HCT116 (cell line): ENCODE results near the gene RILPL2. TPM values are rescaled to one million over a fixed set of nuclear protein-coding genes. Genes with fewer than 3 reads are reported as not detected.
"Not testable (repeated sequence)": the region's sequence is repeated elsewhere in the genome, so short reads cannot be mapped to it uniquely, and the experiment has no call there.

ENCODE experiments used
- ATAC-seq: fragments of 200-7000 bp; cut with Tn5 transposase; 2 replicates; pipeline ENCODE4 v1.9.1; 2020; ENCODE audit warnings: mild to moderate bottlenecking, moderate library complexity
- BruUV-seq: library from RNA; stranded (reverse); fragments of 400-500 nt; replicated peaks from 2 replicates; lab custom pipeline; 2021; lab: Mats Ljungman, UMichigan
- CTCF ChIA-PET: fragments of 300-600 bp; sonication (Branson Sonifier 250); formaldehyde crosslinking; loops from one replicate; lab custom pipeline; 2021; ENCODE audit warnings: antibody characterized with exemption; lab: Charles Lee
- POLR2A ChIA-PET: fragments of 300-600, 350-600 bp; sonication (Branson Sonifier 250); formaldehyde crosslinking; loops from one replicate; lab custom pipeline; 2021; ENCODE audit warnings: antibody characterized with exemption; lab: Charles Lee
- RAD21 ChIA-PET, 2 experiments: fragments of 300-600 bp; sonication (Branson Sonifier 250); formaldehyde crosslinking; loops; one replicate each; lab custom pipeline; 2023; ENCODE audit warnings: low total read pairs in 2 of 2; ENCODE audit not compliant: uncharacterized antibody in 2 of 2, unreplicated experiment in 2 of 2, low non-redundant PET in 1 of 2; lab: Charles Lee
- DNase-seq: peaks from one replicate; pipeline ENCODE4 v3.0.0-alpha.2; 2010; ENCODE audit warnings: low read depth, low spot score
- H2AFZ ChIP-seq: fragments of 200-600 bp; shearing (Covaris generic), sonication (generic); 2 replicates; pipeline ENCODE4 v1.6.1; 2017; ENCODE audit warnings: low read depth, mixed run types, mixed read lengths, antibody characterized with exemption, low read length; ENCODE audit not compliant: poor library complexity, severe bottlenecking
- H3K27ac ChIP-seq: 2 replicates; pipeline ENCODE4 v1.5.1; 2012; ENCODE audit warnings: low read depth, low read length
- H3K27me3 ChIP-seq: fragments of 200-600 bp; sonication (generic); 2 replicates; pipeline ENCODE4 v1.6.1; 2016; ENCODE audit warnings: mixed run types, low read length, mixed read lengths; ENCODE audit not compliant: insufficient read depth
- H3K36me3 ChIP-seq, 2 experiments: fragments of 200-500 bp in 1 of 2; fragments of 200-600 bp in 1 of 2; sonication (Bioruptor generic) in 1 of 2; sonication (generic) in 1 of 2; 2 replicates each; pipeline versions ENCODE4 v1.5.1 to v1.6.1; 2014 to 2016; ENCODE audit warnings: low read length in 2 of 2, inconsistent platforms in 1 of 2, mixed read lengths in 1 of 2, mixed run types in 1 of 2; ENCODE audit not compliant: insufficient read depth in 2 of 2, control insufficient read depth in 1 of 2
- H3K4me1 ChIP-seq, 2 experiments: fragments of 200-600 bp in 1 of 2; sonication (generic) in 1 of 2; 2 replicates each; pipeline versions ENCODE4 v1.5.1 to v1.6.1; 2012 to 2017; ENCODE audit warnings: low read length in 2 of 2, inconsistent platforms in 1 of 2, mild to moderate bottlenecking in 1 of 2, mixed read lengths in 1 of 2, mixed run types in 1 of 2, moderate library complexity in 1 of 2; ENCODE audit not compliant: insufficient read depth in 2 of 2, control insufficient read depth in 1 of 2
- H3K4me2 ChIP-seq: fragments of 200-600 bp; sonication (generic); 2 replicates; pipeline ENCODE4 v1.6.1; 2017; ENCODE audit warnings: mixed run types, low read length, mixed read lengths
- H3K4me3 ChIP-seq, 2 experiments: fragments of 200-600 bp in 1 of 2; sonication (generic) in 1 of 2; replicated peaks in 1 of 2; 2 replicates each; pipeline ENCODE4 v1.5.1; 2011 to 2016; ENCODE audit warnings: low read length in 2 of 2, control low read depth in 1 of 2, low read depth in 1 of 2, mild to moderate bottlenecking in 1 of 2, mixed read lengths in 1 of 2, mixed run types in 1 of 2
- H3K79me2 ChIP-seq: fragments of 200-600 bp; sonication (generic); 2 replicates; pipeline ENCODE4 v1.6.1; 2017; ENCODE audit warnings: mild to moderate bottlenecking, mixed run types, low read length, moderate library complexity, mixed read lengths; ENCODE audit not compliant: insufficient read depth
- H3K9ac ChIP-seq: fragments of 200-600 bp; sonication (generic); 2 replicates; pipeline ENCODE4 v1.6.1; 2016; ENCODE audit warnings: low read length, mixed read lengths
- H3K9me2 ChIP-seq: fragments of 200-600 bp; sonication (generic), shearing (Covaris generic); 2 replicates; pipeline ENCODE4 v1.6.1; 2017; ENCODE audit warnings: mixed run types, mild to moderate bottlenecking, moderate library complexity; ENCODE audit not compliant: insufficient read depth
- H3K9me3 ChIP-seq, 2 experiments: fragments of 200-500 bp in 1 of 2; fragments of 200-600 bp in 1 of 2; sonication (Bioruptor generic) in 1 of 2; sonication (generic) in 1 of 2; 2 replicates each; pipeline ENCODE4 v1.6.1; 2014 to 2017; ENCODE audit warnings: low read length in 2 of 2, mixed read lengths in 2 of 2, inconsistent platforms in 1 of 2, low read depth in 1 of 2, mild to moderate bottlenecking in 1 of 2, mixed run types in 1 of 2, moderate library complexity in 1 of 2; ENCODE audit not compliant: control insufficient read depth in 1 of 2, insufficient read depth in 1 of 2
- H4K20me1 ChIP-seq: fragments of 200-600 bp; sonication (generic), shearing (Covaris generic); 2 replicates; pipeline ENCODE4 v1.6.1; 2017; ENCODE audit warnings: mixed run types, mild to moderate bottlenecking, moderate library complexity; ENCODE audit not compliant: insufficient read depth
- CBX3 ChIP-seq: IDR thresholded peaks from 2 replicates; pipeline ENCODE4 v1.6.1; 2012; ENCODE audit warnings: low read depth
- CEBPB ChIP-seq: IDR thresholded peaks from 2 replicates; pipeline ENCODE4 v1.6.1; 2012; ENCODE audit warnings: low read depth
- EGR1 ChIP-seq: IDR thresholded peaks from 2 replicates; pipeline ENCODE4 v1.6.1; 2012; ENCODE audit warnings: low read depth
- ELF1 ChIP-seq: IDR thresholded peaks from 2 replicates; pipeline ENCODE4 v1.6.1; 2012; ENCODE audit warnings: low read depth, borderline replicate concordance
- EZH2 ChIP-seq: fragments of 200-600 bp; sonication (generic); IDR thresholded peaks from 2 replicates; pipeline ENCODE4 v1.6.1; 2017; ENCODE audit warnings: antibody characterized with exemption, mixed run types
- FOSL1 ChIP-seq: IDR thresholded peaks from 2 replicates; pipeline ENCODE4 v1.6.1; 2012; ENCODE audit warnings: low read depth
- RAD21 ChIP-seq: IDR thresholded peaks from 2 replicates; pipeline ENCODE4 v1.6.1; 2012; ENCODE audit warnings: low read depth, mild to moderate bottlenecking
- SRF ChIP-seq: IDR thresholded peaks from 2 replicates; pipeline ENCODE4 v1.6.1; 2012; ENCODE audit warnings: low read depth
- ZFX ChIP-seq: fragments of 450-650 bp; IDR thresholded peaks from 2 replicates; pipeline ENCODE4 v1.6.1; 2017
- ZNF274 ChIP-seq: fragments of 200-500 bp; sonication (Bioruptor generic); IDR thresholded peaks from 2 replicates; pipeline ENCODE4 v1.6.1; 2014; ENCODE audit warnings: mild to moderate bottlenecking, low read depth, low read length, inconsistent platforms
- intact Hi-C: fragments of 100-400 bp; cut with micrococcal nuclease; formaldehyde crosslinking; loops from 2 replicates; pipeline ENCODE4 v1.10.0; 2022
- total RNA-seq: library from RNA; stranded (reverse); gene quantifications from one replicate; pipeline ENCODE4 v1.2.1, GENCODE V29; 2021; ENCODE audit not compliant: unreplicated experiment

The RILPL2 gene
- total RNA-seq, 1 experiment from 2014 or later = 2.3 TPM

DNA sequence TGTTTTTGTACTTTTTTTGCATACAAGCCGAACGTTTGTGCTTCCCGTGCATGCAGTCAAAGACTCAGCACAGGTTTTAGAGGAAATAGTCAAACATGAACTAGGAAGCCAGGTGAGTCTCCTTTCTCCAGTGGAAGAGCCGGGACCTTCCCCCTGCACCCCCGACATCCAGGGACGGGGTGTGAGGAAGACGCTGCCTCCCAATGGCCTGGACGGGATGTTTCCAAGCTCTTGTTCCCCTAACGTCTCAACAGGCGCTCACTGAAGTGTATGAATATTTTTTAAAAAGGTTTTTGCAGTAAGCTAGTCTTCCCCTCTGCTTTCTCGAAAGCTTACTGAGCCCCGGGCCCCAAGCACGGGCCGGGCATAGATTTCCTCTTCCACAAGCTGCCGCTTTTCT, 28.6 kb downstream of the RILPL2 start:
- BruUV-seq, H3K9me3 ChIP-seq, H3K27me3 ChIP-seq, H3K9me2 ChIP-seq, H3K4me2 ChIP-seq, intact Hi-C loops, H3K4me1 ChIP-seq, H3K9ac ChIP-seq, RAD21 ChIA-PET, H2AFZ ChIP-seq, H3K4me3 ChIP-seq, ATAC-seq, DNase-seq, POLR2A ChIA-PET, H3K27ac ChIP-seq, H4K20me1 ChIP-seq, CTCF ChIA-PET: not testable (repeated sequence)
- peaks cover 19 to 31% of the 10 kb centered on the region in 2 experiments; a peak in 3 of 4 replicates for H3K36me3 ChIP-seq
- H3K79me2 ChIP-seq = peaks cover 11% of the 10 kb centered on the region; the same call in 1 of the 2 replicates

DNA sequence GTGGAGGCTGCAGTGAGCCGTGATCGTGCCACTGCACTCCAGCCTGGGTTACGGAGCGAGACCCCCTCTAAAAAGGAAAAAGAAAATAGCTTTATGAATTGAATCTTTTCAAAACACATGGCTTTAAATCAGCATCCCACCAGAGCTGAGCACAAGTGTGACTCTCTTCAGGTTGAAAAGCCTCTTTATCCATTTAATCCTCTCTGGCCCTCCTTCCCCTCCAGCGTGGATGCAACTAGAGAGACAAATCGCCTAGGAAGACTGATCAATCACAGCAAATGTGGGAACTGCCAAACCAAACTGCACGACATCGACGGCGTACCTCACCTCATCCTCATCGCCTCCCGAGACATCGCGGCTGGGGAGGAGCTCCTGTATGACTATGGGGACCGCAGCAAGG, 29.2 kb downstream of the RILPL2 start:
- H3K9me3 ChIP-seq, H2AFZ ChIP-seq, intact Hi-C loops, H4K20me1 ChIP-seq, H3K9me2 ChIP-seq, ATAC-seq, POLR2A ChIA-PET, H3K4me3 ChIP-seq, DNase-seq, H3K4me2 ChIP-seq, H3K27me3 ChIP-seq, H3K4me1 ChIP-seq, BruUV-seq, H3K9ac ChIP-seq, H3K27ac ChIP-seq, RAD21 ChIA-PET: not testable (repeated sequence)
- peaks cover 11% of the 10 kb centered on the region; the same call in 1 of the 2 replicates for H3K79me2 ChIP-seq
- H3K36me3 ChIP-seq = peaks cover 21 to 33% of the 10 kb centered on the region in 2 experiments; a peak in 3 of 4 replicates
- CTCF ChIA-PET = interaction anchor here (0.6 kb wide), 1 partner anchor 136 kb away, joined by 3 read pairs; no protein-coding TSS in a partner anchor

DNA sequence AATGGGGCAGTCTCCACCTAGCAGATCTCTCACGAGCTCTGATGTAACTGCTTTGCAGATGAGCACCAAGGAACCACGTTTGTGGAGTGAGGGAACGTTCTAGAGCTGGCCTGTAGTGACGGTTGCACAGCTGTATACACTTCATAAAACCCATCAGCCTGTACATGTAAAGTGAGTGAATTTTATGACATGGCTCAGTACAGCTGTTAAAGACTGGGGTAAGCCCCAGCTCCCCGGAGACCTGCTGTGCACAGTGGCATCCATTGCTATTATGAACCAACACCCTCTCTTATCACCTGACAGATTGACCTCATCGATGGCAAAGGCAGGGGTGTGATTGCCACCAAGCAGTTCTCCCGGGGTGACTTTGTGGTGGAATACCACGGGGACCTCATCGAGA, 31.9 kb downstream of the RILPL2 start:
- ChIA-PET RAD21 (no interaction called here), POLR2A (no interaction called here), CTCF (no interaction called here)
- DNase-seq = no peak
- no peak for TF ChIP-seq EZH2
- TF ChIP-seq RAD21 = no peak
- no peak for TF ChIP-seq SRF
- TF ChIP-seq CEBPB = no peak
- no peak for TF ChIP-seq ELF1
- TF ChIP-seq FOSL1 = no peak
- no peak for TF ChIP-seq CBX3
- no peak for TF ChIP-seq ZNF274
- TF ChIP-seq ZFX = no peak
- TF ChIP-seq EGR1 = no peak
- Histone ChIP-seq H3K4me3 (no peak overlapping the region), H3K79me2 (peaks cover 27% of the 10 kb centered on the region), H3K27me3 (no peaks in the 10 kb centered on the region), H3K4me2 (no peak overlapping the region), H3K4me1 (no peaks in the 10 kb centered on the region), H3K9me2 (no peaks in the 10 kb centered on the region), H3K9ac (no peak overlapping the region), H3K36me3 (peaks cover 21 to 33% of the 10 kb centered on the region in 2 experiments; a peak in 3 of 4 replicates), H3K9me3 (no peaks in the 10 kb centered on the region), H2AFZ (no peak overlapping the region), H4K20me1 (no peaks in the 10 kb centered on the region), H3K27ac (no peak overlapping the region)
- intact Hi-C loops = no loop called here
- BruUV-seq = no TSS peak
- no peak for ATAC-seq
